CD8-positive, alpha-beta memory T cell (primary cell): Measurements from ENCODE around the gene PCDH9. TPM values are rescaled to one million over a fixed set of nuclear protein-coding genes. Genes with fewer than 3 reads are reported as not detected.

ENCODE experiments used
- CTCF ChIA-PET: fragments of 350-600 bp; sonication (Branson Sonifier 250); formaldehyde crosslinking; loops from one replicate; lab custom pipeline; 2021; ENCODE audit warnings: antibody characterized with exemption; lab: Charles Lee
- POLR2A ChIA-PET: fragments of 350-600 bp; sonication (Branson Sonifier 250); formaldehyde crosslinking; loops from one replicate; lab custom pipeline; 2021; ENCODE audit warnings: antibody characterized with exemption; lab: Charles Lee
- DNase-seq, 5 donors: peaks; one replicate each; pipeline versions ENCODE4 v3.0.0 to v3.0.0-alpha.2; 2020 to 2022; ENCODE audit warnings: mixed read lengths in 1 of 5
- H3K27ac ChIP-seq: one replicate; pipeline ENCODE4 v1.7.0; 2013; ENCODE audit warnings: low read depth, mild to moderate bottlenecking, low read length, moderate library complexity
- H3K27me3 ChIP-seq: 2 replicates; pipeline ENCODE4 v1.7.0; 2013; ENCODE audit warnings: low read length, mild to moderate bottlenecking; ENCODE audit not compliant: insufficient read depth, poor library complexity, severe bottlenecking
- H3K36me3 ChIP-seq: 2 replicates; pipeline ENCODE4 v1.7.0; 2013; ENCODE audit warnings: mild to moderate bottlenecking, low read length, moderate library complexity; ENCODE audit not compliant: insufficient read depth
- H3K4me1 ChIP-seq: 2 replicates; pipeline ENCODE4 v1.7.0; 2013; ENCODE audit warnings: mild to moderate bottlenecking, low read length, moderate library complexity; ENCODE audit not compliant: insufficient read depth
- H3K4me3 ChIP-seq: 2 replicates; pipeline ENCODE4 v1.7.0; 2013; ENCODE audit warnings: mild to moderate bottlenecking, low read length
- H3K9me3 ChIP-seq: 2 replicates; pipeline ENCODE4 v1.7.0; 2013; ENCODE audit warnings: mild to moderate bottlenecking, low read length
- H3K27ac Mint-ChIP-seq, 8 donors: one replicate each; pipeline ENCODE4 v1.8.0; 2020 to 2021; ENCODE audit warnings: mixed read lengths in 8 of 8, mild to moderate bottlenecking in 6 of 8, inconsistent platforms in 3 of 8, moderate library complexity in 3 of 8
- H3K27me3 Mint-ChIP-seq, 2 donors: one replicate each; pipeline ENCODE4 v1.8.0; 2020 to 2021; ENCODE audit warnings: mixed read lengths in 2 of 2, mild to moderate bottlenecking in 1 of 2, moderate library complexity in 1 of 2
- H3K36me3 Mint-ChIP-seq, 3 donors: one replicate each; pipeline ENCODE4 v1.8.0; 2020 to 2021; ENCODE audit warnings: mixed read lengths in 3 of 3, inconsistent platforms in 1 of 3, mild to moderate bottlenecking in 1 of 3
- H3K4me1 Mint-ChIP-seq, 3 donors: one replicate each; pipeline ENCODE4 v1.8.0; 2020 to 2021; ENCODE audit warnings: mixed read lengths in 3 of 3, inconsistent platforms in 1 of 3, mild to moderate bottlenecking in 1 of 3
- H3K4me3 Mint-ChIP-seq, 7 donors: one replicate each; pipeline ENCODE4 v1.8.0; 2020 to 2021; ENCODE audit warnings: mixed read lengths in 7 of 7, mild to moderate bottlenecking in 6 of 7, moderate library complexity in 4 of 7, inconsistent platforms in 2 of 7
- H3K9me3 Mint-ChIP-seq, 5 donors: one replicate each; pipeline ENCODE4 v1.8.0; 2020 to 2022; ENCODE audit warnings: mixed read lengths in 5 of 5, mild to moderate bottlenecking in 3 of 5, moderate library complexity in 2 of 5, inconsistent platforms in 1 of 5
- polyA plus RNA-seq: library from polyadenylated mRNA; unstranded; fragments of 300-500 nt; fragmentation: Illumina TruSeq; gene quantifications from one replicate; pipeline ENCODE4 v1.2.3, GENCODE V29; 2021
- total RNA-seq, 2 experiments: library from RNA; stranded (reverse); gene quantifications; one replicate each; pipeline ENCODE4 v1.2.3, GENCODE V29; 2021

PCDH9 gene
- total and polyA plus RNA-seq, 3 experiments from 2014 or later = 0.09 to 0.21 (median 0.16) TPM

DNA sequence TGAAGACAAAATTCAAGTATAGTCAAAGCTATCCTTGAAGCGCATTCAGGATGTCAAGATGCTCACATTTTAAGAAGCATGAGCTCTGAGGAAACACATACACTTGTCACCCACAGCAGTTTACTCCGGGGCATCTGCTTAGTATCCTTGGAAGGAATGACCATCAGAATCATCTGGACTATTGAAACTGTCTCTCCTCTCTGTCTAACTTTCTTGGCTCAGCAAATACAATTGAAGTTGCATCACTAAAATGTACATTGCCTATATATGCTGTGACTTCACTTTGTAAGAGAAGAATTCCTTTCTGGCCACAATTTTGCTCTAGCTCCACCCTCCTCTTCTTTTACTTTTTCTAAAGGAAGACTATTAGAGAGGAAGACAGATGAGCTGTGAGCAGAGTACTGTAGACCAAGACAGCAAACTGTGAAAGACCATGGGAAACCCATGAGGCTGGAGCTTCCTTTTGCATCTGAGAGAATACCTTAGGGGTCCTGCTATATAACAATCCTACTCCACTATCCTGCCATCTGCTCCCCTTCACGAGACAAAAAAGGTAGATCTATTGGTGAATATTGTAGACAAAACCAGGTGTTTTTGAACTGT lies 906.3 kb downstream of the PCDH9 start:
- ChIA-PET CTCF (no interaction called here), POLR2A (no interaction called here)
- peaks cover 1 to 29% (median 3%) of the 10 kb centered on the region in 5 donors for H3K9me3 Mint-ChIP-seq
- no peak for DNase-seq
- no peaks in the 10 kb centered on the region for H3K36me3 Mint-ChIP-seq
- Histone ChIP-seq H3K9me3 (no peaks in the 10 kb centered on the region), H3K27ac (no peak overlapping the region), H3K4me3 (no peak overlapping the region), H3K4me1 (no peaks in the 10 kb centered on the region), H3K27me3 (no peaks in the 10 kb centered on the region), H3K36me3 (no peaks in the 10 kb centered on the region)
- no peak overlapping the region for H3K4me3 Mint-ChIP-seq
- no peak overlapping the region for H3K27ac Mint-ChIP-seq
- H3K27me3 Mint-ChIP-seq = no peaks in the 10 kb centered on the region
- H3K4me1 Mint-ChIP-seq = no peaks in the 10 kb centered on the region

DNA sequence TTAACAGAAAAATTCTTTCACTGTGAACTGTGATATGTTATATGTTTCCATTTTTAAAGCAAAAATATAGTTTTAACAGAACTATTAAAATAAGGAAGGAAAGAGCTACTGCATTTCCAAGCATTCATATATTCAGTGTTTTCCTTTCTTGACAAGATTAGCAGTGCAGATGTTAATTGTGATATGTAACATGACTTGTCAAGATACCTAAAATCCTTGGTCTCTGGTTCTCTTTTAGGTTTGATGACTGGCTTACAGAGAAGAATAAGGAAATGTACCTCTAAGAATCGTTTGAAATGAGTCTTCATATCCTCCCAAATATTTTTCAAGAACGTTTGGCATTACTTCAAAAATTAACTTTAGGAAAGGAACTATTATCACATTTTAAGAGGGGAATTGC lies 907.2 kb downstream of the PCDH9 start:
- H3K27me3 Mint-ChIP-seq = no peaks in the 10 kb centered on the region
- Histone ChIP-seq H3K36me3 (no peaks in the 10 kb centered on the region), H3K27me3 (no peaks in the 10 kb centered on the region), H3K4me3 (no peak overlapping the region), H3K27ac (no peak overlapping the region), H3K9me3 (no peaks in the 10 kb centered on the region), H3K4me1 (no peaks in the 10 kb centered on the region)
- no peaks in the 10 kb centered on the region for H3K4me1 Mint-ChIP-seq
- H3K36me3 Mint-ChIP-seq = no peaks in the 10 kb centered on the region
- DNase-seq = no peak
- H3K4me3 Mint-ChIP-seq = no peak overlapping the region
- POLR2A ChIA-PET = no interaction called here
- CTCF ChIA-PET = no interaction called here
- H3K27ac Mint-ChIP-seq = no peak overlapping the region
- H3K9me3 Mint-ChIP-seq = peaks cover 0 to 32% (median 5%) of the 10 kb centered on the region in 5 donors

DNA sequence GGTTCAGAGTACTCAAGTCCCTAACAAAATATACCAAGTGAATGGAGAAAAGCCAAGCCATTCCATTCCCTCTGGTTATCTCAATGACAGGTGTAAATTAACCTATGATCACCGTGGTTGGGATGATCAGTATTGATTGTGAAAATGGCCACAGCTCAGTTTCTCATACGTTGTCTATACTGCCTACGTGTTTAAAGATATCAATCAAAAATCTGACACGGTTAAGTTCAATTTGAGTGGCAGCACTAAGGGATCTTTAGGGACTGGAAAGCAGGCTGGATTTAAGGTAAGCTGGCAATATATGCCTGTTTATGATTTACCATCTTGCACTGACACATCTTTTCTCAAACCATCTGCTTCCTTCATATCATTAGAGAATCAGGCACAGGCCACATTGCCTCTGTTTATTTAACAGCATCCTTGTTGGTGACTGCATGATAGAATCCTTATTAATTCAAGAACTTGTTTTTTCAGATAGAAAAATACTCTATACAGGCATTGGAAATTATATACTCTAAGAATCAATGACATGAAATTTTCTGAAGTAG lies 907.9 kb downstream of the PCDH9 start:
- no peaks in the 10 kb centered on the region for H3K36me3 ChIP-seq
- ChIA-PET CTCF (no interaction called here), POLR2A (no interaction called here)
- Mint-ChIP-seq H3K27ac (no peak overlapping the region), H3K36me3 (no peaks in the 10 kb centered on the region), H3K4me1 (no peaks in the 10 kb centered on the region), H3K4me3 (no peak overlapping the region), H3K27me3 (no peaks in the 10 kb centered on the region), H3K9me3 (peaks cover 0 to 32% (median 5%) of the 10 kb centered on the region in 5 donors)
- no peak overlapping the region for H3K4me3 ChIP-seq
- no peaks in the 10 kb centered on the region for H3K4me1 ChIP-seq
- H3K27ac ChIP-seq = no peak overlapping the region
- no peak for DNase-seq
- H3K27me3 ChIP-seq = no peaks in the 10 kb centered on the region
- H3K9me3 ChIP-seq = no peaks in the 10 kb centered on the region

DNA sequence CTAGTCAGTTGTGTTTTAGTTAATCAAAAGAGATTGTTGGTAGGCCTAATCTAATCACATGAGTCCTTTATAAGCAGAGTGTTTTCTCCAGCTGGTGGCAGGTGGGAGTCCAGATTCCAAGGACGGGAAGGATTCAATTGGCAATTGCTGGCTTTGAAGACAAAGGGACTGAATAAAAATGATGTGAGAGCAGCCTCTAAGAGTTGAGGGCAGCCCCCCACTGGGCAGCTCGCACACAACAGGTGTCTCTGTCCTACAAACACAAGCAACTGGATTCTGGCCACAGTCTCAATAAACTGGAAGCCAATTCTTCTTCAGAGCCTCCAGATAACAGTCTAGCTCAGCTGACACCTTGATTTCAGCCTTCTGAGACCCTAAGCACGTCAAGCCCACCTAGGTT lies 915.2 kb downstream of the PCDH9 start:
- Mint-ChIP-seq H3K9me3 (peaks cover 4 to 19% (median 12%) of the 10 kb centered on the region in 5 donors), H3K36me3 (no peaks in the 10 kb centered on the region), H3K4me1 (no peaks in the 10 kb centered on the region), H3K4me3 (no peak overlapping the region), H3K27me3 (no peaks in the 10 kb centered on the region), H3K27ac (no peak overlapping the region)
- no peak for DNase-seq
- CTCF ChIA-PET = no interaction called here
- POLR2A ChIA-PET = no interaction called here
- no peaks in the 10 kb centered on the region for H3K4me1 ChIP-seq
- H3K27me3 ChIP-seq = no peaks in the 10 kb centered on the region
- H3K36me3 ChIP-seq = no peaks in the 10 kb centered on the region
- H3K4me3 ChIP-seq = no peak overlapping the region
- no peak overlapping the region for H3K27ac ChIP-seq
- no peaks in the 10 kb centered on the region for H3K9me3 ChIP-seq

DNA sequence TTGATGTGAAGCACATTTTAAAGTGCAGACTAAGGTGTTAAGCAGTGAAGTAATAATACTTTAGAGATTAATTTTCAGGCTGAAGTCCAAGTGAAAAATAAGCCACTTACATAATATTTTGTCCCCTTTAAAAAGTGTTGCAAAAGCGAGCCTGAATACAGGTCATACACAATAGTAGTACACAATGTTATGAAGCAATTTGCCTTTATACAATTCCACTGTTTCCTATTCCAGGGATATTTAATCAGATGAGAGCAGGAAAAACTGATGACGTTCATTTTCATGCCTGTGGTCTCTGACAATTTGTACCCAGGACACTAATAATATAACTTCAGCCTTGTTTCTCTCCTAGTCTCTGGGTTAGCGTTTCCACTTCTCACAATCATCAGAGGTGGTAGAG lies 916.7 kb downstream of the PCDH9 start:
- POLR2A ChIA-PET = no interaction called here
- H3K4me3 ChIP-seq = no peak overlapping the region
- no peaks in the 10 kb centered on the region for H3K27me3 ChIP-seq
- no peaks in the 10 kb centered on the region for H3K4me1 ChIP-seq
- Mint-ChIP-seq H3K27me3 (no peaks in the 10 kb centered on the region), H3K27ac (no peak overlapping the region), H3K4me1 (no peaks in the 10 kb centered on the region), H3K36me3 (no peaks in the 10 kb centered on the region), H3K9me3 (peaks cover 2 to 15% (median 13%) of the 10 kb centered on the region in 5 donors), H3K4me3 (no peak overlapping the region)
- DNase-seq = no peak
- no peaks in the 10 kb centered on the region for H3K9me3 ChIP-seq
- no peaks in the 10 kb centered on the region for H3K36me3 ChIP-seq
- no peak overlapping the region for H3K27ac ChIP-seq
- CTCF ChIA-PET = no interaction called here

DNA sequence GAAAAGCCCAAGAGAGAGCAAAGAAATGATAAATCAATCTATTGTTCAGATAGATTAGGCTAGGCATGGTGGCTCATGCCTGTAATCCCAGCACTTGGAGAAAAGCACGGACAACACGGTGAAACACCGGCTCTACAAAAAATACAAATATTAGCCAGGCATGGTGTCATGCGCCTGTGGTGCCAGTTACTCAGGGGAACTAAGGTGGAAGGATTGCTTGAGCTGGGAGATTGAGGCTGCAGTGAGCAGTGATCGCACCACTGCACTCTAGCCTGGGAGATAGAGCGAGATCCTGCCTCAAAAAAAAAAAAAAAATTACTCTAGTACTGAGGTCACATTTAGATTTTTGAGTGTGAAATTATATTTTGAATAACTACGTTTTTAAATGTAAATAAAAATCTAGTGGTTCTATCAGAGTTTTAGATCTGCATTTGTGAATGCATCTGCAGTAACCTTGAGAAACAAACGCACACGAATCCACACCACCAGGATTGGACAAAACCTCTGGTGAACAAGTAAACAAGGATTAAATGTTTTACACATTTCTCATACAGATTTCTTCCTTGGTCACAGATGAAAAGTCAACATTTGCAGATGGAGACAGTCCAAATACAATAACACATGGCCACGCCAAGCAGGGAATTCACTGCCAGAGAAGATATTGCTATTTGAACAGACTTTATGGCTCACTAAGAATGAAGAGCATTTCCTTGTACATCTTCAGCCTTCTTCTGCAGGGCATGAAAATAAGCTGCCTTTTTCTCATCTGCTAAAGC lies 917.6 kb downstream of the PCDH9 start:
- Histone ChIP-seq H3K4me3 (no peak overlapping the region), H3K4me1 (no peaks in the 10 kb centered on the region), H3K9me3 (no peaks in the 10 kb centered on the region), H3K27me3 (no peaks in the 10 kb centered on the region), H3K36me3 (no peaks in the 10 kb centered on the region), H3K27ac (no peak overlapping the region)
- POLR2A ChIA-PET = no interaction called here
- Mint-ChIP-seq H3K4me1 (no peaks in the 10 kb centered on the region), H3K27me3 (no peaks in the 10 kb centered on the region), H3K27ac (no peak overlapping the region), H3K4me3 (no peak overlapping the region), H3K9me3 (peaks cover 2 to 15% (median 13%) of the 10 kb centered on the region in 5 donors), H3K36me3 (no peaks in the 10 kb centered on the region)
- no peak for DNase-seq
- CTCF ChIA-PET = no interaction called here

DNA sequence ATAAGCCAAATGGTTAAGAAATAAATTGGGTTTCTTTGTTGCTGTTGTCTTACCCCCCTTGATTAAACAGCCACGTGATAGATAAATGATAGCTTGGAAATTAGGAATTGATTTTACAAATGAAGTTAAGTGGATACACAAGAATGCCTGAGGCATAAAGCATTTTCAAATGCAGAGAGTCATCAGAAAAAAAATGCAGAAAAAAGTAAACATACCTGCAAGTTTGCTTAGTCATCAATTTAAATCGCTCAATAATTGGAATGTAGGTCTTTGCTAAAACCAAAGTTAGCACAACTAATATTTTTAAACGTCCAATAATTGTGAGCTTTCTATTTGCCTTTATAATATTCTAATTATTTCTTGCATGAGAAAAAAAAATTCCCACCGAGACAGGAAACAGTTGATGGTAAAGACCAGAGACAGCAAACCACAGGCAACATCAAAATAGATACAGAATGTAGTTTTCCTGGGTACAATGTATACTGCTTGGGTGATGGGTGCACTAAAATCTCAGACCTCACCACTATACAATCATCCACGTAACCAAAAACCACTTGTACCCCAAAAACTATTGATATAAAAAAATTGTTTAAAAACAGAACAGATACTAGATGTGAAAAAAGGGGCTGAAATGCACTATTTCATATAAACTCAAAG lies 924.0 kb downstream of the PCDH9 start:
- DNase-seq = no peak
- H3K9me3 ChIP-seq = no peaks in the 10 kb centered on the region
- no peaks in the 10 kb centered on the region for H3K27me3 ChIP-seq
- Mint-ChIP-seq H3K9me3 (peaks cover 0 to 19% (median 6%) of the 10 kb centered on the region in 5 donors), H3K4me1 (no peaks in the 10 kb centered on the region), H3K27me3 (no peaks in the 10 kb centered on the region), H3K27ac (no peak overlapping the region), H3K4me3 (no peak overlapping the region), H3K36me3 (no peaks in the 10 kb centered on the region)
- no peak overlapping the region for H3K4me3 ChIP-seq
- ChIA-PET POLR2A (no interaction called here), CTCF (no interaction called here)
- no peak overlapping the region for H3K27ac ChIP-seq
- no peaks in the 10 kb centered on the region for H3K4me1 ChIP-seq
- H3K36me3 ChIP-seq = no peaks in the 10 kb centered on the region

DNA sequence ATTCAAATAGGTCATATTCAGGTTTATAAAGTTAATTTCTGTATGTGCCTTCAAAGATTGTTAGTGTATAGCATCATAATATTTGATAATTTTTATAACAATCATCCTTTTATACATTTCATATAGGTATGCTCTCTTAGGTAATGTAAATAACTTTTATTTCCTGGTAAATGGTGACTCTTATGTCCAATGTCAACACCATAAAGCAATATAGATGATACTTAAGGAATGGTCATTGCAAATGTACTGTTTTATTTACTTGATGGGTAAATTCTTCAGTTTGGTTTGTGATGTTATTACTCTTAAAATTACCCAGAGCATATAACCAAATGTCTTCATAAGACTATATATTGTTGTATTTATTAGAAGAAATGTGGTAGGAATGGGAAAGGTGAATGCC lies 928.7 kb downstream of the PCDH9 start:
- Histone ChIP-seq H3K4me1 (no peaks in the 10 kb centered on the region), H3K4me3 (no peak overlapping the region), H3K27me3 (no peaks in the 10 kb centered on the region), H3K27ac (no peak overlapping the region), H3K36me3 (no peaks in the 10 kb centered on the region), H3K9me3 (no peaks in the 10 kb centered on the region)
- no peak for DNase-seq
- Mint-ChIP-seq H3K27me3 (no peaks in the 10 kb centered on the region), H3K4me1 (no peaks in the 10 kb centered on the region), H3K27ac (no peak overlapping the region), H3K36me3 (peaks cover 0 to 4% (median 0%) of the 10 kb centered on the region in 3 donors), H3K9me3 (peaks cover 2 to 23% (median 6%) of the 10 kb centered on the region in 5 donors), H3K4me3 (no peak overlapping the region)
- CTCF ChIA-PET = no interaction called here
- POLR2A ChIA-PET = no interaction called here
